ENCODE results near the gene SLC39A7. TPM values are rescaled to one million over a fixed set of nuclear protein-coding genes. Genes with fewer than 3 reads are reported as not detected.

The SLC39A7 gene
- total and polyA plus RNA-seq, 2 of the 4 experiments (the other 2 are of a cell fraction), result 135 to 208 TPM

DNA sequence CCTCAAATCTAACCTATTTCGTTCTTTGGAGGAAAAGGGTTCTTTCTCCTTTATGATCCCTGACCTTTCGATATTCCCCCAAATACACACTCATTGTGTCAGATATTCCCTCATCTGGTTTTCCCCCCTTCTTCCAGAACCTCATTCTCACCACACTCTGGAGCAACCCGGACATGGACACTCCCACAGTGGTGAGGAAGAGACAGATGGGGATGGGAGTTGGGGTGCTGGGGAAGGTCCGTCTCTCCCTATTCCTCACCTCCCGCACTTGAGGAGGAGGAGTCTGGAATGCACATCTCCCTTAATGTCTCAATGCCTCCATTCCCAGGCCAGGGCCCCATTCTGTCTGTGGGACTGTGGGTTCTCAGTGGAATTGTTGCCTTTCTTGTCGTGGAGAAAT is 1.3 kb downstream of the SLC39A7 start:
- no peak for TF ChIP-seq CHD1 (IDR thresholded peaks at IDR 0.05; ENCODE audit: low read depth, low read length)
- TF ChIP-seq, protein P1, sequence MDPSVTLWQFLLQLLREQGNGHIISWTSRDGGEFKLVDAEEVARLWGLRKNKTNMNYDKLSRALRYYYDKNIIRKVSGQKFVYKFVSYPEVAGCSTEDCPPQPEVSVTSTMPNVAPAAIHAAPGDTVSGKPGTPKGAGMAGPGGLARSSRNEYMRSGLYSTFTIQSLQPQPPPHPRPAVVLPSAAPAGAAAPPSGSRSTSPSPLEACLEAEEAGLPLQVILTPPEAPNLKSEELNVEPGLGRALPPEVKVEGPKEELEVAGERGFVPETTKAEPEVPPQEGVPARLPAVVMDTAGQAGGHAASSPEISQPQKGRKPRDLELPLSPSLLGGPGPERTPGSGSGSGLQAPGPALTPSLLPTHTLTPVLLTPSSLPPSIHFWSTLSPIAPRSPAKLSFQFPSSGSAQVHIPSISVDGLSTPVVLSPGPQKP (IDR thresholded peaks at IDR 0.05; ENCODE audit: borderline replicate concordance, low read depth, low read length), result no peak
- no peak for TF ChIP-seq MXI1 (IDR thresholded peaks at IDR 0.05; ENCODE audit: borderline replicate concordance, low read depth, low read length)
- TF ChIP-seq RAD21 (IDR thresholded peaks at IDR 0.05; ENCODE audit: low read length), result no peak
- no peak for TF ChIP-seq FOS (IDR thresholded peaks at IDR 0.05; ENCODE audit: low read depth, low read length)
- TF ChIP-seq, protein P2, sequence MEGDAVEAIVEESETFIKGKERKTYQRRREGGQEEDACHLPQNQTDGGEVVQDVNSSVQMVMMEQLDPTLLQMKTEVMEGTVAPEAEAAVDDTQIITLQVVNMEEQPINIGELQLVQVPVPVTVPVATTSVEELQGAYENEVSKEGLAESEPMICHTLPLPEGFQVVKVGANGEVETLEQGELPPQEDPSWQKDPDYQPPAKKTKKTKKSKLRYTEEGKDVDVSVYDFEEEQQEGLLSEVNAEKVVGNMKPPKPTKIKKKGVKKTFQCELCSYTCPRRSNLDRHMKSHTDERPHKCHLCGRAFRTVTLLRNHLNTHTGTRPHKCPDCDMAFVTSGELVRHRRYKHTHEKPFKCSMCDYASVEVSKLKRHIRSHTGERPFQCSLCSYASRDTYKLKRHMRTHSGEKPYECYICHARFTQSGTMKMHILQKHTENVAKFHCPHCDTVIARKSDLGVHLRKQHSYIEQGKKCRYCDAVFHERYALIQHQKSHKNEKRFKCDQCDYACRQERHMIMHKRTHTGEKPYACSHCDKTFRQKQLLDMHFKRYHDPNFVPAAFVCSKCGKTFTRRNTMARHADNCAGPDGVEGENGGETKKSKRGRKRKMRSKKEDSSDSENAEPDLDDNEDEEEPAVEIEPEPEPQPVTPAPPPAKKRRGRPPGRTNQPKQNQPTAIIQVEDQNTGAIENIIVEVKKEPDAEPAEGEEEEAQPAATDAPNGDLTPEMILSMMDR (conservative IDR thresholded peaks at IDR 0.05; ENCODE audit: low read depth, low read length), result no peak
- TF ChIP-seq MAFK (IDR thresholded peaks at IDR 0.05; ENCODE audit: low read depth, low read length), result no peak
- TF ChIP-seq RFX5 (IDR thresholded peaks at IDR 0.05; ENCODE audit: low read depth, low read length), result no peak
- TF ChIP-seq BHLHE40 (IDR thresholded peaks at IDR 0.05; ENCODE audit: low read depth, low read length), result no peak
- TF ChIP-seq, protein P3, sequence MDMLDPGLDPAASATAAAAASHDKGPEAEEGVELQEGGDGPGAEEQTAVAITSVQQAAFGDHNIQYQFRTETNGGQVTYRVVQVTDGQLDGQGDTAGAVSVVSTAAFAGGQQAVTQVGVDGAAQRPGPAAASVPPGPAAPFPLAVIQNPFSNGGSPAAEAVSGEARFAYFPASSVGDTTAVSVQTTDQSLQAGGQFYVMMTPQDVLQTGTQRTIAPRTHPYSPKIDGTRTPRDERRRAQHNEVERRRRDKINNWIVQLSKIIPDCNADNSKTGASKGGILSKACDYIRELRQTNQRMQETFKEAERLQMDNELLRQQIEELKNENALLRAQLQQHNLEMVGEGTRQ (IDR thresholded peaks at IDR 0.05; ENCODE audit: low read depth, low read length), result no peak
- no peak for TF ChIP-seq POLR2A (IDR thresholded peaks at IDR 0.05; ENCODE audit: low read depth, low read length)
- TF ChIP-seq NFE2L2 (IDR thresholded peaks at IDR 0.05; ENCODE audit: low read depth, low read length), result no peak
- no peak for TF ChIP-seq RCOR1 (IDR thresholded peaks at IDR 0.05; ENCODE audit: insufficient replicate concordance, low read length)
- no peak for TF ChIP-seq CEBPB (IDR thresholded peaks at IDR 0.05; ENCODE audit: low read depth, low read length)
- TF ChIP-seq SMC3 (IDR thresholded peaks at IDR 0.05; ENCODE audit: low read depth, low read length), result no peak
- no peak for TF ChIP-seq MAZ (IDR thresholded peaks at IDR 0.05; ENCODE audit: borderline replicate concordance, low read depth, low read length)
- Histone ChIP-seq H2AFZ (replicated peaks; ENCODE audit: low read length, poor library complexity) (no peak overlapping the region), H3K23ac (ENCODE audit: low read depth, low read length) (peak overlapping the region; percentile 99), H2BK5ac (ENCODE audit: low read depth, low read length, poor library complexity, severe bottlenecking) (no peak overlapping the region), H3K18ac (ENCODE audit: low read depth, low read length) (no peak overlapping the region), H2AK9ac (replicated peaks; ENCODE audit: low read depth, low read length, poor library complexity) (peak overlapping the region; percentile 100), H3K9me3 (ENCODE audit: control insufficient read depth, insufficient read depth, low read length) (no peaks in the 10 kb centered on the region), H3K4me1 (ENCODE audit: control insufficient read depth, insufficient read depth, low read length) (peaks cover 33% of the 10 kb centered on the region), H3K9ac (ENCODE audit: low read depth, low read length) (peak overlapping the region; percentile 98), H2BK15ac (ENCODE audit: low read depth, low read length) (no peak overlapping the region), H3K27ac (ENCODE audit: insufficient read depth, low read length) (no peak overlapping the region), H3K9me1 (ENCODE audit: insufficient read depth, low read length) (peaks cover 39% of the 10 kb centered on the region), H4K20me1 (ENCODE audit: insufficient read depth, low read length) (peaks cover 55% of the 10 kb centered on the region; the same call in 1 of the 2 replicates), H2AK5ac (ENCODE audit: low read depth, low read length) (peak overlapping the region; percentile 66; the same call in 1 of the 2 replicates), H3K4me2 (ENCODE audit: low read depth, low read length) (peak overlapping the region; percentile 99), H4K8ac (ENCODE audit: low read depth in 2 of 2, low read length in 2 of 2) (peak overlapping the region in 1 of 2 experiments; percentile 99; a peak in 2 of 4 replicates), H3K36me3 (ENCODE audit: control insufficient read depth, insufficient read depth, low read length) (peaks cover 32% of the 10 kb centered on the region), H3K4me3 (ENCODE audit: insufficient read depth, low read depth, low read length) (peak overlapping the region; percentile 73), H3K79me1 (ENCODE audit: low read depth in 1 of 2, low read length in 2 of 2) (peaks cover 19 to 91% of the 10 kb centered on the region in 2 experiments; a peak in 3 of 4 replicates), H4K91ac (ENCODE audit: insufficient read depth, low read depth, low read length) (0 out of 2 replicates have a peak overlapping the region, but pooled peaks have one; percentile 99), H3K56ac (ENCODE audit: extremely low read depth, insufficient read depth, low read length) (no peak overlapping the region), H3K14ac (replicated peaks; ENCODE audit: low read depth, low read length) (peak overlapping the region; percentile 100), H3K27me3 (ENCODE audit: control insufficient read depth, insufficient read depth, low read length) (no peaks in the 10 kb centered on the region), H2BK20ac (ENCODE audit: low read depth, low read length) (no peak overlapping the region), H4K5ac (ENCODE audit: low read depth, low read length) (no peak overlapping the region; the same call in 1 of the 2 replicates), H3K4ac (ENCODE audit: low read depth, low read length) (0 out of 2 replicates have a peak overlapping the region, but pooled peaks have one; percentile 3), H2BK120ac (ENCODE audit: low read depth, low read length) (no peak overlapping the region)
- ChIA-PET CTCF (no interaction called here), POLR2A (ENCODE audit: unreplicated experiment) (no interaction called here)
- ATAC-seq (ENCODE audit: low read depth) (no peak), DNase-seq (no peak)
- dilution Hi-C loops (cut with HindIII; ENCODE audit: low sequenced_read_pairs, unreplicated experiment), result no loop called here
- in situ Hi-C loops (cut with MboI; ENCODE audit: low sequenced_read_pairs), result no loop called here
- intact Hi-C loops (cut with micrococcal nuclease), result loop anchor here (2.0 kb wide), 2 partner anchors 47 to 229 kb away; no protein-coding TSS in a partner anchor
- WGBS, 2 experiments (ENCODE audit: extremely low coverage in 2 of 2, insufficient read length in 1 of 2), result no CpG with 5 or more reads among the region's 6 CpGs
- no TSS peak for BruUV-seq (replicated peaks)

Measured in IMR-90 (cell line).